HG02642 (cell line): ENCODE measurements around the gene CHST2.

ENCODE experiments used
- ATAC-seq: cut with Tn5 transposase; IDR thresholded peaks from one replicate; pipeline ENCODE4 v1.9.1; 2021; ENCODE audit warnings: mild to moderate bottlenecking; ENCODE audit not compliant: unreplicated experiment, poor library complexity

The CHST2 gene

GRCh38 chr3:143165211-143165610, 45.6 kb downstream of the CHST2 start:
- peak; percentile 32 for ATAC-seq

GRCh38 chr3:143165612-143166285, 46.2 kb downstream of the CHST2 start:
- peak; percentile 69 for ATAC-seq

GRCh38 chr3:143166376-143166775, 46.8 kb downstream of the CHST2 start:
- no peak for ATAC-seq

GRCh38 chr3:143167969-143168854, 48.6 kb downstream of the CHST2 start:
- no peak for ATAC-seq

GRCh38 chr3:143168855-143169192, 49.3 kb downstream of the CHST2 start:
- ATAC-seq: no peak

GRCh38 chr3:143170074-143170473, 50.5 kb downstream of the CHST2 start:
- ATAC-seq: no peak

DNA sequence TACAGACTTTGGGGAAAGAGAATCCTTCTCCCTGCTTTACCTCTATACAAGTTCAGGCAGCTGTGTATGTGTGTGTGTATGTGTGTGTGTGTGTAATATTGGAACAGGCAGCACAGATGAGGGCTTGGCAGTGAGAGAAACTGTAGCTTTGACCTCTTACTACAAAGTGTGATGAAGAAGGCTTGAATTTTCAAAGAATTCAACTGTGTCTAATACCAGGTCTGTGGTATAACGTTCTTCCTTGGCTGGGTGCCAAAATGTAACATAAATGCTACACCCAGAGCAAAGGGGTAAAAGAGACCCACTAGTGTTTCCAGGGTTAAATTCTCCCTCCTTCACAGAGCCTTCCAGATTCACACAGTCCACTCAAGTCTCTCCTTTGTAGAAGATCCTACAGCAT, 51.1 kb downstream of the CHST2 start:
- peak; percentile 16 for ATAC-seq

DNA sequence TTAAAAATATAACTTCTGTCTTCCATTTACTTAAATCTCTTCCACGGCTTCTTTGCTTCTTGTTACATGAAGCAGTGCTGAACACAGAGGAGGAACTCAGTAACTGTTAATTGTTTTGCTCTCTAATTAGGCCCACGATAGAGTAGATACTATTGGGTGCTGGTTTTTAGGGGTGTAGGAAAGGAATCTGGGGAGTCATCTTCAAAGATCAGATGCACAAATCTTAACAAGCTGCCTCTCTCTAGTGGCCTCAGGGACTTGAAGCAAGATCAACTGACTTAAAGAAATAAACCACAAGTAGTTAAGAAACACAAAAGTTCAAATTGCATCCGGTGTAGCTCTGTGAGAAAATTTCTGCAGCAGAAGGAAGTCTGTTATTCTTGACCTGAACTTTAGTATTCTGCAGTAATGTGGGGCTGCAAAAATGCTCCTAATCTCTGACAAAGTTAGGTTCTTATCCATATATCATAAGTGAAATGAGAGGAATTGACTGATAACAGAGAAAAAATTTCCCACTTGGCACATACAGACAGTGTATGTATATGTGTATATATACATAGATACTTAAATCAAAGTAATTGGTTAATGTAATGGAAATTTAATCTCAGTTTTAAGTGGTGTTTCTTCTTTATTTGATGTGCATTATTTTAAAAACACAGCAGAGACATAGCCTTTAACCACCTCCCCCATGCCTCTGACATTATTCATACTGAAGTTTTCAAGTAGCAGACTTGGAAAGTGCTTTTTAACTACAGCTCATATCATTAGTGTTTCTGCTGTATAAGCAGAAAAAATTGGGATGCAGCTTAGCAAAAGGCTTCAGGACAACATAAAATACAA, 51.8 kb downstream of the CHST2 start:
- ATAC-seq: peak; percentile 77

- ATAC-seq: no peak
These were observed 52.7 kb downstream of the CHST2 start for GRCh38 chr3:143172062-143172794.

DNA sequence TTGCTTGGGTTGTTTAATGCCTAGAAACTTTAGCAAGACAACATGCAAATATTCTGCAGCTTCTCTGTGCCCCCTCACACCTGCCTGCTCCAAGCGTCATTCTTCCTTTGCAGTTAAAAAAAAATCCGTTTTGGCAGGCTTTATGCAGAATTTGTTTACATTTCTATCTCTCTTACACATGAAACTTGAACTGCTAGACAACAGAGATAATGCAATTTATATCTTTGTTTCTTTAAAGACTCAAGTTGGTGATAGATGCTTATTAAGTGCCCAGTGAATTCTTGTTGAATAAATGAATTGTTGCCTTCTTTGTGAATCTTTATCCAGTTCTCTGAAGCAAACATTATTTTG, 53.2 kb downstream of the CHST2 start:
- ATAC-seq: no peak

DNA sequence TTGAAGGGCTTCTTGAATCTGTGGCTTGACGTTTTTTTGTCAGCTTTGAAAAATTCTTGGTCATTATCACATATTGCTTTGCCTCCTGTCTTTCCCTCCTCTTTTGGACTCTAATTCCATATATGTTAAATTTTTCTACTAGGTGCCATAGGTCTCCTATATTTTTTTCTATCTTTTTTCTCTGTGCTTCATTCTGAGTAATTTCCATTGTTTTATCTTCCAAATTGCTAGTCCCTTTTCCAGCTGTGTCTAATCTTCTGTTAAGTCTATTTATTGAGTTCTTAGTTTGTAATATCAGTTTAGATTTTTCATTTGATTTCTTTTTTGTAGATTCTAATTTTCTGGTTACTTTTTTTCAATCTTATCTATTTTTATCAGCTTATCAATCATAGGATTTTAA, 53.7 kb downstream of the CHST2 start:
- no peak for ATAC-seq
